NCI-H526 treated with DMSO at 0.1 percent for 48 hours (cell line): ENCODE measurements around the gene COLGALT1.

Experiments
- DNase-seq: peaks from one replicate; lab custom pipeline; 2025; lab: John Stamatoyannopoulos, UW

The COLGALT1 gene

DNA sequence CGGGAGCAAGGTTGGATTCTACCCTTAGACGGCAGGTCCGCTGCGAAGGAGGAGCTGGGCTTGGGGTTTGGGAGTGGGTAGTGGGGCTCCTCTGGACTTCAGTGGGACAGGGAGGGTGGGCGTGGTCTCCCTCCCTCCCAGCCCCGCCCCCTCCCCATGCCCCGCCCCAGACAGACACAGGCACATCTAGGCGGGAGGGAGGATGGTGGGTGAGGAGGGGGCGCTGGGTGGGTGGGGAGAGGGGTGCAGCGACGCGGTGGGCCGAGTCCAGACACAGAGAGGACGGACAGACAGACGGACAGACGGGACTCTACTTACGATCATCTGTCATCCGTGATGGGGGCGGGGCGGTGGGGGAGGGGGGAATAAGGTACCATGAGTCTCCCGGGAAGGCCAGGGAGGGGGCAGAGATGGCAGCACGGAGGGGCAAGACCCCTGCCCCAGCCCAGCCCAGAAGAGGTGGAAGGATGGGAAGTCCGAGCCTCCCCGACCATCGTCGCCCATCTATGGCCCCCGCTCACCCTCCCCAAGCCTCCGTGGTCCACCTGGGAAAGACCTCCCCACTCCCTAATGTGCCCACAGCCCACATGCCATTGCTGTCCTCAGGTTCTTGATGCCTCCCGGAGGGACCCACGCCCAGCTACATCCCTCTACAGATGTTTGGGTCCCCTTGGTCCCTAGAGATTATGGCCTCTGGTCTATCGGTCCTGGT lies 67.9 kb downstream of the COLGALT1 start:
- no peak for DNase-seq

DNA sequence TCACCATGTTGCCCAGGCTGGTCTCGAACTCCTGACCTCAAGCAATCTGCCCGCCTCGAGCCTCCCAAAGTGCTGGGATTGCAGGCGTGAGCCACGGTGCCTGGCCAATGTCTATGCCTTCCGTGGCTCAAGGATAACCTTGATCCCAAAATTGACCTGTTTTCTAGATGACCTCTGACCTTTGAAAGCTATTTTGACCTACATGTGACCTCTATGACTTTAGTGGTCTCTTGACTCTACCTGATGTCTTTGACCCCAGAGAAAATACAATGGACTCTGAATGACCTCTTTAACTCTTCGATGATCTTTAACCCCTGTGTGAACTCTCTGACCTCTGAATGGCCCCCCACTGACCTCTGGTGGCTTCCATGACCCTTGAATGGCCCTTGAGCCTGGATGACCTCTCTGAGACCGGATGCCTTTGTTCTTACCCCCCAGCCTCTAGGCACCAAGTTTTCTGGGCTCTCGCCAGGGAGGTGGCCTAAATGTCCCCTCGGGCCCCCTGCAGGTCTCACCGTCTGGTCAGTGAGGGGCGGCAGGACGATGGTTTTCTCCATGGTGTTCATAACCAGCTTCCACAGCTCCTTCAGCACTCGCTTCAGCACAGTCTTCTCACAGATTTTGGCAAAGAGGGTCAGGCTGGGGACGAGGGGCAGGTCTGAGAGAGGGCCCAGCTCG lies 69.0 kb downstream of the COLGALT1 start:
- no peak for DNase-seq

DNA sequence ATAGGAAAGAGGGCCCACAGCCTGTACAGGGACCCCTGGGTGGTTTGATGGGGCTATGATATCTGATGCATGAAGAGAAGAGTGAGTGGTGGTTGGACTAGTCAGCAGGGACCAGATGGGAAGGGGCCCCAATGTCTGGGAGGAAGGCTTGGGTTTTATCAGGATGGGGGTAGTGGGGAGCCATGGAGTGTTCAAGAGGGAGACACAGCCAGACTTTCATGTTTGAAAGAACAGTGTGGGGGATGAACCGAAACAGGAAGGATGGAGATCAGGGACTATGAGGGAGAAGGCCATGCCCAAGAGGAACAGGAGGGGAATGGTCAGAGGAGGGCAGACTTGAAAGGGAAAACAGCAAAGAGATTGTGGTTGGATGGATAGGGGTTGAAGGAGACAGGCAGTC lies 69.6 kb downstream of the COLGALT1 start:
- no peak for DNase-seq

DNA sequence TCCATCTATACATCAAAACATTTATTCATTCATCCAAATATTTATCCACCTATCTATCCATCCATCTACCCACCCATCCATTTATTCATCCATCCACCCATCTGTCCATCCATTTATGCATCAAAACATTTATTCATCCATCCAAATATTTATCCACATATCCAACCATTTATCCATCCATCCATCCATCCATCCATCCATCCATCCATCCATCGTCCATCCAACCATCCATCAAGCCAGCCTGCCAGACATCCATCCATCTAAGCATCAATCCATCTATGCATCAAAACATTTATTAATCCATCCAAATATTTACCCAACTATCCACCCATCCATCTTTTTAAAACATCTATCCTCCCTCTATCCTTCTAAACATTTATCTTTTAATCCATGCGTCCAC lies 70.5 kb downstream of the COLGALT1 start:
- no peak for DNase-seq

DNA sequence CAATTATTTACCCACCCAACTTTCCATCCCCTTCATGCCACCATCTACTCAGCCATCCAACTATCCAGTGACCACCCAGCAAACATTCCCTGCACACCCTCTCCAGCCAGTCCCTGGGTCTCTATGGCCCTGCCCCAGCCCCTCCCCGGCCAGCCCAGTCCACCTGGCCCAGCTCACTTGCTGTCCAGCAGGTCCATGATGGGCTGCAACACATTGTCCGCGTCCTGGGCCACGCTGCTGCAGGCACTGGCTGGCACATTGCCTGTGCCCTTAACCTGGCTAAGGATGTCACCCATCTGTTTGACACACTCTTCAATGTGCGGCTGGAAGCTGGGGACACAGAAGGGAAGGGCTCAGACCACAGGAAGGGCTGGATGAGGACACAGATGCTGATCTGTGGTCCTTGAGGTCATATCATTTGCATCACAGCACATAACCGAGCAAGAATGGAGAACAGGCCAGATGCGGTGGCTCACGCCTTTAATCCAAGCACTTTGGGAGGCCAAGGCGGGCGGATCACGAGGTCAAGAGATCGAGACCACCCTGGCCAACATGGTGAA lies 71.1 kb downstream of the COLGALT1 start:
- no peak for DNase-seq

DNA sequence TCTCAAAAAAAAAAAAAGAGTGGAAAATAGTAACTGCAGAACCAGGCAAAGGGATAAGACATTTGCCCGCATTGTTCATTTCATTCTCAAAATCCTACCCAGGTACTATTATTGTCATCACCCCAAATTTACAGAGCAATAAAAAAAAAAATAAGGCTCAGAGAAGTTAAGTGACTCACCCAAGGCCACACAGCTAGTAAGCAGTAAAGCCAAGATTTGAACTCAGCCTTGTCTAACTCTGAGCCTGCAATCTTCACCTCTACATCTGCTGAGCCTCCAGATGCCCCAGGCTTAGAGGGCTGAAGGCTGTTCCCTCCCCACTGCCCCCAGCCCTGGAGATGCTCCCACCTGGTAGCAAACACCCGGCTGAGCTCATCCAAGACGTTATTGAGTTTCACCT lies 71.7 kb downstream of the COLGALT1 start:
- no peak for DNase-seq

DNA sequence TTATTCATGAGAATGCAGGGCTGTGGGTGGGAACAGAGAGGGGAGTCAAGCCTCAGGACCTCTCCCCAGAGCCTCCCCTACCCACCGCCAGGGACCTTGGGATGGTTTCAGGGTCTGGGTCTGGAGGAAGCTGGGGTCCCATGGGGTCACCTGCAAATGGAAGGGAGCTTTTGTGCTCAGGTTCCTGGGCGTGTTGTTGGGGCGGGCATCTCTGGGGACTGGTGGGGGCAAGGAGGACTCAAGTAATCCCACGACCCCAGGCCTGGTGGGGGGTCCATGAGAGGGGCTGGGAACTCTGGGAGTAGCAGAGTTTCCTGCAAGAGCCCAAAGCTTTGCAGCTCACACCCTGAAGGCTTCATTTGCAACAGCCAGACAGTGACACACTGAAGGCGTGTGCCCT lies 72.5 kb downstream of the COLGALT1 start:
- no peak for DNase-seq

DNA sequence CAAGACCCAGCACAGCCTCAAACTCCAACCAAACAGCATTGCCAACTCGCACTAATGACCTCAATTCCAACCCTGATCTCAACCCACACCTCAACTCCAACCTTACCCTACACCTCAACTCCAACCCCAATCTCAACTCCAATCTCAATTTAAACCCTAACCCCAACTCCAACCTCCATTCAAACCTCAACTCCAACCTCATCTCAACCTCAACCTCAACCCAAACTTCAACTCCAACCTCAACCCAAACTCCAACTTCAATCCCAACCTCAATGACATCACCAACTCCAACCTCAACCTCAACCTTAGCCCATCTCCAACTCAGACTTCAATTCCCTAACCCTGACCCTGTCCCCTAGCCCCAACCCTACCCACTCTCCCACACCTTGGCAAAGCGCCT lies 74.3 kb downstream of the COLGALT1 start:
- no peak for DNase-seq

DNA sequence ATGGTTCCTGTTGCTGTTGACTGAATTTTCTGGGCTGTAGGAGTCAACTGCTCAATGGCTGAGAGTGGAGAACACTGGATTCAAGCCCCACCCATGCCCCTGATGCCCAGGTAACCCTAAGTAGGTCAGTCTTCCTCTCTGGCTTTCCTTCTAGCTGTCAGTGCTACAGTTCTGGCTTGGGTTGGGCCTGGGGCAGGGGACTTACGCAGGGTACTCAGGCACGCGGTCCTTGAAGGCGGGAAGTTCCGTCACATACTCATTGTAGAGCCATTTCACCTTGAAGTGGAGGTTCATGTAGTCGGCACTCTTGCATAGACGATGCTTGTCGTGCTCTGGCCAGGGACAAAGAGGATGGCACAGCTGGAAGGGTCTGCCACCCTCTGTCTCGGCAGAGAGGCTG lies 77.1 kb downstream of the COLGALT1 start:
- DNase-seq: no peak
